ENCODE data around the gene GALNT17.

The GALNT17 gene

GRCh38 chr7:71645836-71646235, 513.9 kb downstream of the GALNT17 start:
- no peak for DNase-seq

DNA sequence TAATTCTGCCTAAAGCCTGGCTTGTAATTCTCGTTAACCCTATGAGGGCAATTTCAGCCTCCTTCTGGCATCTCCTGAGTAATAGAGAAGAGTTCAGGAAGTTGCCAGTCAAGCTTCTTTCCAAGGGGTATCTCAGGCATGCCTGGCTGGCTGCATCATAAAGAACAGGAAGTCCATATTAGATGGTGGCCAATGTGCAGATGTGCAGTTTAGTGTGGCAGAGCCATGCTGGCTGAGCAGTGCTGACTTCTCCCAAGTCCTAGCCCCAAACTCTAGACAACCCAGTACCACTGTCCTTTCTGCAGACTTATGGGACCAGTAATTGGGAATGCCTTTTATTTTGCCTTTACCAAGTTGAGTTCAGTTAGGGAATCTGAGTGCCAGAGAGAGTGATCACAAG, 517.9 kb downstream of the GALNT17 start:
- no peak for DNase-seq

- DNase-seq = no peak
Measured at GRCh38 chr7:71650653-71651337, 518.9 kb downstream of the GALNT17 start.

GRCh38 chr7:71652510-71652909, 520.6 kb downstream of the GALNT17 start:
- no peak for DNase-seq

DNA sequence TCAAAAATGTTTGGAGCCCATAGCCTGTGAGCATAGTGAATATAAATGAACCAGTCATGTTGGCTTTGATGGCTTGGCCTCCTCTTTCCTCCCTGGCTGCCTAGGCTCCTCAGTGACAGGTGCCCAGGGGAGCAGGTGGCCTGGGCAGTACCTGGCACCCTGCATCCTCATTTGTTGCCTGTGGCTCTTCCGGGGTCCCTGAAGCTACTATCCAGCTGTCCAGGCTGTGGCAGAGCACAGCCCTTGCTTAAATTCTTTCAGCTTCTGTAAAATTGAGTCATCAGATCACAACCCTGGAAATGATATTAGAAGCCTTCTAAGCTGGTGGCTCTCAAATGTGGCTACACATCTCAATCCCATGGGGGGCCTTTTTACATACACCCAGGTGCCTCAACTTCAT, 525.4 kb downstream of the GALNT17 start:
- DNase-seq = no peak

DNA sequence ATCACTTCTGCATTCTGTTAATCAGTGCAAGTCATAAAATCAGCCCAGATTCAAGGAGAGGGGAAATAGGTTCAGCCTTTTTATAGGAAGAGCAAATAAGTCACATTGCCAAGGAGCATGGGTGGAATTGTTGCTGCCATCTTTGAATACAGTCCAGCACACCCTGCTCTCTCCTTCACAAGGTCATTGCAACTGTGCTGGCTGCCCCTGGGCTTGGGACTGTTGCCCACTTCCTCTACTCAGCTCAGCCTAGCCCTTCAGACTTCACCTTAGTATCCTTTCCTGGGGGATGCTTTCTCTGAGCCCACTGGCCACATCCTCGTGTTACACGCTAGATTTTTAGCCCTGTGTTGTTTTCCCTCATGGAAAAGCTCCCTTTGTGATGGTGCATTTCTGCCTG, 527.7 kb downstream of the GALNT17 start:
- DNase-seq = no peak

DNA sequence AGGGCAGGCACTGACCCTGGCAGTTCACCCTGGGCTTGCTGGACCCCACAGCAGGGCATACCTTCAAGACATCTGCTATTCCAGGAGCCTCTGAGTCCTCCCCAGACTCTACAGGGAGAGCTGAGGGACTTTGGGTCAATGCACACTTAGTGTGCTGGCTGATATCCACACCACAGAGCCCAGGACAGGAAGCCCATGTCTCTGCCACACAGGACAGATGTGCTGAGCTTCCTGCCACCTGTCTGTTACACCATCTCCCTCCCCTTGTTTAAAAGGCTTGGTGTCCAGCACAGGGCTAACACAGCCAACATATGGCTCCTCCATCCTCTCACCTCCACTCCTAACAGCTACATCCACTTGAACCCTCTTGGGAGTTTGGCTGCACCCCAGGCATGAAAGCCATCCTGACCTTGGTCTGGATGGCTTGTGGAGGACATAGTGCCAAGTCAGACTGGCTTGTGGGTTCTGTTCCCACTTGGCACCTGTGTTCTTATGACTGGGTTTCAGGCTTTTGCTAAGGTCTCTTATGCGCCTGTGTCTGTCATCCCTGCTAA, 529.8 kb downstream of the GALNT17 start:
- no peak for DNase-seq

DNA sequence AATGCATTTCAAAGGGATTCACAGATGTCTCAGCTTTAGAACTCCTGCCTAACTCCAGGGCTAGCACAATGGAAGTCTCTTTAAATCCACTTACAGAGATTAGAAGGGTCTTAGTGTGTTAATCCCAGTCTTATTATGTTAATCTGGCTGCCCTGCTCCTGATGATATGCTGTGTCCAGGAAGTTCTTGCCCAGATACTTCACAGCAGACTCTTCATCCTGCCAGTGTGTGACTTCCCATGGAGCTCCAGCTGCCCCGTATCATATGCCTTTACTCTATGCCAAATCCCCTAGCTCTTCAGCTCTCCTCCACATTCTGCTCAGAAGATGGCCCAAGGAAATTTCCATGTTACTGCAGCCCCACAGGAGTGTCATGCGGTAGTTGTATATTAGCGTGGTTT, 533.8 kb downstream of the GALNT17 start:
- DNase-seq = no peak

GRCh38 chr7:71668572-71668971, 536.6 kb downstream of the GALNT17 start:
- DNase-seq = no peak

DNA sequence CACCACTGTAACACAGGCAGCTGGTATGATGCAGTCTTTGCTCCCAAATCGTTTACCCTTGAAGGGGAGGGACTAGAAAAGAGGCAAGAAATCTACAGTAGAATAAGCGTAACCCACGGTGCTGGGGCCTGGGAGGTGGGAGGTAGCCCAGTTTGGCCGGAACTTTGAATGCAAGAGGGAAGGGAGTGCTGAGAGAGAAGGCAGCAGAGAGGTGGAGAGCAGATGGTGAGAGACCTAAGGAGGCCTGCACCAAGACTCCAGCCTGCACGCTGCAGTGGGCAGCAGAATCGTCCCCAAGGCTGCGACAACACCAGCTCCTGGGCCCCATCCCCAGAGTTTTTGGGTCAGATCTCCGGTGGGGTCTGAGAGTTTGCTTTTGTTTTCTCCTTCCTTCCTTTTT, 547.5 kb downstream of the GALNT17 start:
- no peak for DNase-seq

GRCh38 chr7:71682181-71682580, 550.2 kb downstream of the GALNT17 start:
- DNase-seq = no peak

DNA sequence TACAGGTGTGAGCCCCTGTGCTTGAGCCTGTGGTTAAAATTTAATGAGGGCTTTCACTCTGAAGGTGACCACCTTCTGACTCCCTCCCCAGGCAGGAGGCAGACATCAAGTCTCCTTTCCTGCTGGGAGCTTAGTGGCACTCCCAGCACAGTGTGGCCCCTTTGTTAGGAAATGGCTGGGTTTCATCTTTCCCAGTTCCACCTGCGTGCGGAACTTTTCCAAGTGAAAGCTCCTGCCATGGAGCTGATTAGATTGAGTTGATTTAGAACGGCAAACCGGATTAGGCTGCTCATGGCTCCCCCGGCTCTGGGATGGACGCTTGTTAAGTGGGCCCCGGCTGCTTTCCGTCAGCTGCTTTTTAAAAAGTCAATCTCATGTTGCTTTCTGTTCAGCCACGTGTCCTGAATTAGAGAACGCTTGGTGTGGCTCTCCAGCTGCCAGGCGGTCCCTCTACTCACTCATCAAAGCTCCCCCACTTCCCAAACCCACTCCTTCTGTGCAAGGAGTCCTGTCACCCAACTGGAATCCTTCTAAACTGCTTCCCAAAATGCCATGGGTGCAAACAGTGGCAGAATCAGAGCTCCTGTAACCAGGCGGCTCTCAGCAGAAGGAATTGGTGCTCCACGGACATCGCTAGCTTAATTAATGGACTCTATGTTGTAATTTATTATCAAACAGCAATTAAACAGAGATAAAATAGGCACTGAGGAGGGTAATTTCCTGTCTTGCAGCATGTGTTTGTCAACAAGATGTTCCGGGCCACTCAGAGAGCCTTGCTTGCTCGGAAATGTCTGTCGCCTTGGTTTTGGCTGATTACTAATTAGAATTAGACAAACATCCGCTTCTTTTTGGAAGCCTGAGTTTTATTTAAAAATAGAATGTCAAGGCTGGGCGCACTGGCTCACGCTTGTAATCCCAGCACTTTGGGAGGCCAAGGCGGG, 551.2 kb downstream of the GALNT17 start:
- no peak for DNase-seq

DNA sequence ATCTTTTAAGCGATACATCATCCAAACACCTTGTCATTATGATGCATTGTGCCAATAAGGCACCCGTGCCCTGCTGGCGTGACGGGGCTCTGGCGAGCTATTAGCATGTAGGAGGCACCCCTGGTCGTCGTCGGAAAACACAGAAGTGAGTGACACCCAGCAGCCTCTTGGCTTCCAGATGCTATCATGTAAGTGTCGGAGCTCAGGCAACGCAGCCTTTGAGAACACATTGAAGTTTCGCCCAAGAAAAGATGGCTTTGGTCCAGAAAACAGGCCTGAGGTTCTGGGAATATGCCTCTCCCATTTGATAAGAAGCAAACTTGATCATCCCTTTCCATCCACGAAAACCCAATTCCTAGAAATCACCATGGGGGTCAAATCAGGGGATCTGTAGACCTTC, 555.3 kb downstream of the GALNT17 start:
- no peak for DNase-seq

DNA sequence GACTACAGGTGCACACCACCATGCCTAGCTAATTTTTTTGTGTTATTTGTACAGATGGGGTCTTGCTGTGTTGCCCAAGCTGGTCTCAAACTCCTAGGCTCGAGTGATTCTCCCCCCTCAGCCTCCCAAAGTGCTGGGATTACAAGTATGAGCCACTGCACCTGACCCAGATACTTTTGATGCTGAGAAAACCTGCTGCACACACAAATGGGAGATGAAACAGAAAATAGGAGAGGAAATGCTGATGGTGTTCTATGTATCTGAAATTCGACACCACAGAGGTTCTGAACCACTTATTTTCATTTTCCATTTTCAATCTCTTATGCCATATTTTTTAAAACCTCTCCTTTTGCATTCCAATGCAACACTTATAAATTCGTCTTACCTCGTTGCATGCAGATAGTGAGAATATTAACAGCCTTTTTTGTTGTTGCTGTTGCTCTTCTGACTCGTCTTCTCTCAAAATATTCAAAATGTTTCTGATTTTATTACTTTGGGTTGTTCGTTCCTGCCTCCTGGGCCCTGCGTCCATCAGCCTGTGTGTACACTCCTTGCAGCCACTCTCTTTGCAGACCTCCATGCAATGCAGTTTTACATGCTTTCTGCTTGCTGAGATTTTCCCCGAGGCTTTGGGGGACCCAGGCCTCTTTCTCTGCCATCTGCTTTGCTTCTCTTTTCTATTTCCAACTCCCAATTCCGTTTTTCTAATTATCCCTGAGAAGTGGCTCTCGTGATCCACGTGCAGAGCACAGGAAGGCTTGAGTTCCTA, 556.1 kb downstream of the GALNT17 start:
- no peak for DNase-seq

DNA sequence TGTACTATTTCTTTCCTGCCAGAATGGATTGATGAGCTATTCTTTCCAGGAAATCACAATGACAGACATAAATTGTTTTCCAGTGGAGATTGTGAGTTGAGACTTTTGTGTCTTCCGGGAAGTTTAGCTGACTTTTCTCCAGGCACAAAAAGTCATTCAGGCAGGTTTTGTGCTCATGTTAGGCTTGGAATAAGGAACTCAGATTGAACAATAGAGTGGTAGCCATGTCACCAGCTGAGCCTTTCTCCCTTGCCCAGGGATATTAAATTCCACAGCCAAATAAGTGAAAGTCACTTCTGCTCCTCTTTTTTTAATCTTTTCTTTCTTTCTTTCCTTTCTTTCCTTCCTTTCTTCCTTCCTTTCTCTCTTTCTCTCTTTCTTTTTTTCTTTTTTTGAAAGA, 559.6 kb downstream of the GALNT17 start:
- no peak for DNase-seq

DNA sequence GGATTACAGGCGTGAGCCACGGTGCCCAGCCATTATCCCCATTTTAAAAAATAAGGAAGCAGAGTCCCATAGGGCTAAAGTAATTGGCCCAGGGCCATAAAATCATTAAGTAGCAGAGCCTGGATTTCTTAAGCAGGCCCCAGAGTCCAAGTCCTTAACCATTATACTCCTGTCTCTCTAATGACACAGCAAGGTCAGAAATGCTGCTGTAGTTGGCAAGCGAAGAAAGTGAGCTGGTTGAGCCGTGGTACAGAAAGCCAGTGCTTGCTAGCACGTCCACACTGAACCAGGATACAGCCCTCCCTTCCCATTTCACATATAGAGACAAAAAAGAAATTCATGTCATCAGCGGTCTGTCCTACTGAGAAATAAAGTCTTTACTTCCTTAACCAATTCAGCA, 562.7 kb downstream of the GALNT17 start:
- no peak for DNase-seq

- no peak for DNase-seq
Measured at GRCh38 chr7:71695186-71695585, 563.2 kb downstream of the GALNT17 start.

GRCh38 chr7:71696511-71696910, 564.6 kb downstream of the GALNT17 start:
- DNase-seq = no peak

- DNase-seq = no peak
Measured at GRCh38 chr7:71697400-71697799, 565.5 kb downstream of the GALNT17 start.

GRCh38 chr7:71705217-71705616, 573.3 kb downstream of the GALNT17 start:
- no peak for DNase-seq

GRCh38 chr7:71705901-71706596, 574.1 kb downstream of the GALNT17 start:
- DNase-seq = no peak

GRCh38 chr7:71706597-71706975, 574.6 kb downstream of the GALNT17 start:
- DNase-seq = no peak

DNA sequence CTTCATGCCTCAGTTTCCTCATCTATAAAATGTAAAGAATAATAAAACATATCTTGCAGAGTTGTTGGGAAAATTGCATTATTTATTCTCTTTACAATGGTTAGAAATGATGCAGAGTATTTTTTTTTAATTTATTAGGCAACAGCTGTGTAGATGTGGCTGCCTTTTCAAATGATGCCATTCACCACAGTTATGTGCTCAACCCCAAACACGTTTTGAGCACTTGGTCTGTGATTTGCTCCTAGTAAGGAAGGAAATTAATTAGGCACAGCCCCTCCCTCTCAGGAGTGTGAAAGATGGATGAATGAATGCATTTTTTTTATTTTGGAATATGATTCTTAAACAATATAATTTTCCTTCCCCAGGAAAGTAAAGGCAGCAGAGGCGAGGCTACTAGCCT, 575.1 kb downstream of the GALNT17 start:
- no peak for DNase-seq
